ENCODE measurements around the gene DAAM2. TPM values are rescaled to one million over a fixed set of nuclear protein-coding genes. Genes with fewer than 3 reads are reported as not detected.

Gene DAAM2
- total and polyA plus RNA-seq, 2 of the 8 experiments (the other 6 are each of a cell fraction or from before 2014, with no cell fraction given): 1.5 to 2.9 TPM

GRCh38 chr6:39806278-39806677, 14.1 kb downstream of the DAAM2 start:
- WGBS, 2 experiments (ENCODE audit: extremely low coverage in 1 of 2, insufficient coverage in 1 of 2, insufficient read length in 1 of 2, insufficient replicate concordance in 2 of 2, low coverage in 1 of 2, low lambda C conversion rate in 2 of 2, missing lambda C conversion rate in 1 of 2): 87% methylated on average over 1 of the region's 1 CpG; no CpG with 5 or more reads in 1 of the 2 experiments
- H3K4me1 ChIP-seq (replicated peaks in 1 of 4; ENCODE audit: control insufficient read depth in 3 of 4, insufficient read depth in 4 of 4, low read length in 3 of 4): peaks cover 0 to 9% (median 3%) of the 10 kb centered on the region in 4 experiments; a peak in 2 of 7 replicates
- CTCF ChIA-PET (ENCODE audit: partially characterized antibody): no interaction called here
- no peak overlapping the region for H4K8ac ChIP-seq (ENCODE audit: extremely low read depth, insufficient read depth, low read length)
- no peak overlapping the region for H3K9ac ChIP-seq (replicated peaks in 1 of 4; ENCODE audit: extremely low read depth in 1 of 4, low read depth in 3 of 4, low read length in 3 of 4)
- H3K36me3 ChIP-seq (ENCODE audit: control insufficient read depth in 2 of 4, insufficient read depth in 4 of 4, low read length in 3 of 4): no peaks in the 10 kb centered on the region
- DNase-seq (ENCODE audit: low read depth in 1 of 2, low spot score in 2 of 2): no peak
- no peak overlapping the region for H3K23ac ChIP-seq (ENCODE audit: insufficient read length)
- no peak overlapping the region for H3K18ac ChIP-seq (ENCODE audit: extremely low read depth, low read length)
- H2BK15ac ChIP-seq (ENCODE audit: low read length): no peak overlapping the region
- no peaks in the 10 kb centered on the region for H3K9me3 ChIP-seq (ENCODE audit: insufficient read depth in 2 of 2, low read depth in 1 of 2, low read length in 1 of 2)
- no peak overlapping the region for H3K4me3 ChIP-seq (ENCODE audit: extremely low read depth in 1 of 4, insufficient read depth in 2 of 4, low read depth in 3 of 4, low read length in 4 of 4)
- no peak overlapping the region for H2AFZ ChIP-seq (ENCODE audit: low read length)
- no peaks in the 10 kb centered on the region; a peak in 1 of 7 replicates for H3K27me3 ChIP-seq (replicated peaks in 1 of 4; ENCODE audit: control insufficient read depth in 3 of 4, extremely low read depth in 1 of 4, insufficient read depth in 3 of 4, low read length in 3 of 4)
- H2BK120ac ChIP-seq (replicated peaks; ENCODE audit: low read depth, low read length): no peak overlapping the region
- H3K23me2 ChIP-seq (ENCODE audit: low read depth, low read length): no peaks in the 10 kb centered on the region; the same call in 1 of the 2 replicates
- H2BK5ac ChIP-seq (ENCODE audit: low read depth, low read length): no peak overlapping the region
- H4K5ac ChIP-seq (ENCODE audit: insufficient read length, low read depth, low read length): no peak overlapping the region
- no peak overlapping the region for H4K91ac ChIP-seq (replicated peaks; ENCODE audit: insufficient read length, low read length)
- no peak overlapping the region for H2BK20ac ChIP-seq (ENCODE audit: low read length)
- POLR2A ChIA-PET (ENCODE audit: partially characterized antibody): no interaction called here
- no peaks in the 10 kb centered on the region for H3K79me2 ChIP-seq (ENCODE audit: control insufficient read depth in 1 of 2, insufficient read depth in 2 of 2, low read length in 2 of 2)
- TF ChIP-seq RBBP5 (IDR thresholded peaks at IDR 0.05; ENCODE audit: borderline replicate concordance, low read depth, low read length) (no peak), EZH2 (IDR thresholded peaks at IDR 0.05; ENCODE audit: low read depth, low read length, severe bottlenecking) (no peak), CTCF (IDR thresholded peaks at IDR 0.05; ENCODE audit: control extremely low read depth in 1 of 3, insufficient read depth in 1 of 3, low read depth in 1 of 3, low read length in 3 of 3) (no peak), RFX5 (IDR thresholded peaks at IDR 0.05; ENCODE audit: borderline replicate concordance, low read depth, low read length) (no peak), TCF12 (IDR thresholded peaks at IDR 0.05; ENCODE audit: low read depth, low read length) (no peak)
- TF ChIP-seq, protein P1, sequence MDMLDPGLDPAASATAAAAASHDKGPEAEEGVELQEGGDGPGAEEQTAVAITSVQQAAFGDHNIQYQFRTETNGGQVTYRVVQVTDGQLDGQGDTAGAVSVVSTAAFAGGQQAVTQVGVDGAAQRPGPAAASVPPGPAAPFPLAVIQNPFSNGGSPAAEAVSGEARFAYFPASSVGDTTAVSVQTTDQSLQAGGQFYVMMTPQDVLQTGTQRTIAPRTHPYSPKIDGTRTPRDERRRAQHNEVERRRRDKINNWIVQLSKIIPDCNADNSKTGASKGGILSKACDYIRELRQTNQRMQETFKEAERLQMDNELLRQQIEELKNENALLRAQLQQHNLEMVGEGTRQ (IDR thresholded peaks at IDR 0.05; ENCODE audit: low read length): no peak
- no peak overlapping the region for H3K4ac ChIP-seq (replicated peaks; ENCODE audit: insufficient read length, low read depth, low read length)
- H3K14ac ChIP-seq (ENCODE audit: insufficient read length): no peak overlapping the region
- no peak overlapping the region for H3K4me2 ChIP-seq (ENCODE audit: insufficient read depth in 1 of 2, low read depth in 2 of 2, low read length in 2 of 2)
- H3K79me1 ChIP-seq (ENCODE audit: low read depth, low read length): no peaks in the 10 kb centered on the region
- FAIRE-seq: no peak
- no peaks in the 10 kb centered on the region for H4K20me1 ChIP-seq (replicated peaks in 1 of 2; ENCODE audit: control insufficient read depth in 1 of 2, insufficient read depth in 2 of 2, low read length in 2 of 2)
- H3K27ac ChIP-seq (ENCODE audit: low read depth, low read length): no peak overlapping the region
- H3K56ac ChIP-seq (replicated peaks; ENCODE audit: insufficient read length, low read depth, low read length): no peak overlapping the region
- no peak overlapping the region for H2BK12ac ChIP-seq (ENCODE audit: low read depth, low read length)
- no peak overlapping the region for H2AK5ac ChIP-seq (ENCODE audit: low read depth, low read length)
